K562 (cell line): ENCODE results near the gene PRM3. TPM values are rescaled to one million over a fixed set of nuclear protein-coding genes. Genes with fewer than 3 reads are reported as not detected.
A peak's percentile ranks its signal among the peaks of the same experiment; 100 is the strongest.

ENCODE experiments used
- ARID3B ChIP-seq: fragments of 250-450 bp; sonication (Bioruptor Pico); IDR thresholded peaks from 2 replicates; pipeline ENCODE4 v1.4.0; 2020; ENCODE audit warnings: borderline replicate concordance
- C11orf30 ChIP-seq: fragments of 450-650 bp; IDR thresholded peaks from 2 replicates; pipeline ENCODE4 v1.6.1; 2016; ENCODE audit warnings: low read depth, mild to moderate bottlenecking
- CAMTA2 ChIP-seq: fragments of 250-450 bp; sonication (Bioruptor Pico); conservative IDR thresholded peaks from 2 replicates; pipeline ENCODE4 v1.5.1; 2022
- FOXA1 ChIP-seq: fragments of 450-650 bp; IDR thresholded peaks from 2 replicates; pipeline ENCODE4 v1.6.1; 2016; ENCODE audit warnings: mild to moderate bottlenecking, borderline replicate concordance
- PCBP1 ChIP-seq: fragments of 200-400 bp; formaldehyde crosslinking; IDR thresholded peaks from 2 replicates; pipeline ENCODE4 v1.6.1; 2018; ENCODE audit warnings: mild to moderate bottlenecking, low read depth, low read length; ENCODE audit not compliant: poor library complexity, severe bottlenecking
- REST ChIP-seq, 2 experiments: fragments of 450-650 bp; formaldehyde crosslinking in 1 of 2; IDR thresholded peaks; 2 replicates each; pipeline versions ENCODE4 v1.4.0 to v1.6.1; 2014 to 2020; ENCODE audit warnings: mild to moderate bottlenecking in 2 of 2, borderline replicate concordance in 1 of 2, low read depth in 1 of 2
- RNF2 ChIP-seq: sonication (generic); IDR thresholded peaks from 2 replicates; pipeline ENCODE4 v1.6.1; 2016
- RNF219 ChIP-seq: fragments of 250-450 bp; sonication (Bioruptor Pico); IDR thresholded peaks from 2 replicates; pipeline ENCODE4 v1.5.0; 2022; ENCODE audit warnings: mild to moderate bottlenecking
- SLC30A9 ChIP-seq: fragments of 250-450 bp; sonication (Bioruptor Pico); IDR thresholded peaks from 2 replicates; pipeline ENCODE4 v1.8.0; 2022; ENCODE audit warnings: mild to moderate bottlenecking, moderate library complexity
- SP2 ChIP-seq: IDR thresholded peaks from 2 replicates; pipeline ENCODE4 v1.6.1; 2011; ENCODE audit warnings: mild to moderate bottlenecking, low read depth, low read length, moderate library complexity; ENCODE audit not compliant: poor library complexity, severe bottlenecking; ENCODE audit errors: extremely low read depth
- THRB ChIP-seq: fragments of 450-650 bp; formaldehyde crosslinking; conservative IDR thresholded peaks from 2 replicates; pipeline ENCODE4 v1.4.0; 2022; ENCODE audit warnings: mild to moderate bottlenecking, missing genetic modification characterization
- ZC3H4 ChIP-seq: sonication (generic); formaldehyde crosslinking; IDR thresholded peaks from 2 replicates; pipeline ENCODE4 v1.9.0; 2021; ENCODE audit warnings: missing genetic modification reagents, borderline replicate concordance
- ZNF212 ChIP-seq: fragments of 450-650 bp; formaldehyde crosslinking; IDR thresholded peaks from 2 replicates; pipeline ENCODE4 v1.4.0; 2020; ENCODE audit warnings: mild to moderate bottlenecking
- ZNF347 ChIP-seq: fragments of 450-650 bp; formaldehyde crosslinking; IDR thresholded peaks from 2 replicates; pipeline ENCODE4 v1.4.0; 2020; ENCODE audit warnings: low read depth, mild to moderate bottlenecking, moderate library complexity
- polyA plus RNA-seq, 8 experiments: library from polyadenylated mRNA; depleted of rRNA in 4 of 8; stranded (reverse) in 5 of 8; unstranded in 3 of 8; fragments of >200 nt; fragmentation: Nextera tagmentation in 2 of 8; fragmentation: Illumina TruSeq in 1 of 8; extraction: Ambion mirVana in 2 of 8; extraction: Trizol in 1 of 8; gene quantifications; 2 replicates each; pipeline versions ENCODE4 v1.2.1 to v1.2.3, GENCODE V29; 2011 to 2014; ENCODE audit warnings: inconsistent platforms in 1 of 8, missing spikeins in 1 of 8
- total RNA-seq, 7 experiments: library from RNA; depleted of rRNA in 6 of 7; stranded (reverse); fragments of >200 nt in 6 of 7; fragmentation: Illumina TruSeq in 2 of 7; extraction: Trizol in 2 of 7; gene quantifications; 2 replicates each; pipeline versions ENCODE4 v1.2.1 to v1.2.3, GENCODE V29; 2011 to 2021; ENCODE audit warnings: low replicate concordance in 1 of 7

Gene PRM3
- total and polyA plus RNA-seq, 9 of the 15 experiments (the other 6 are each of a cell fraction or from before 2014, with no cell fraction given): not detected

- TF ChIP-seq FOXA1: no peak
- TF ChIP-seq ZC3H4: no peak
- TF ChIP-seq C11orf30: no peak
- no peak for TF ChIP-seq THRB (CRISPR knock-in tag)
- no peak for TF ChIP-seq ZNF347
- TF ChIP-seq ZNF212 (CRISPR knock-in tag): no peak
- no peak for TF ChIP-seq SLC30A9 (CRISPR knock-in tag)
- no peak for TF ChIP-seq ARID3B (CRISPR knock-in tag)
- no peak for TF ChIP-seq PCBP1
- no peak for TF ChIP-seq CAMTA2
- no peak for TF ChIP-seq RNF219
- TF ChIP-seq RNF2: no peak
- peak; percentile 75 for TF ChIP-seq REST (IDR thresholded peaks at IDR 0.05; ENCODE audit: borderline replicate concordance)
- TF ChIP-seq REST (CRISPR knock-in tag; IDR thresholded peaks at IDR 0.05; ENCODE audit: low read depth): no peak
- no peak for TF ChIP-seq SP2
These were observed 16.1 kb downstream of the PRM3 start (continued) for GRCh38 chr16:11257131-11257938.
